ENCODE data around the gene POLDIP2. TPM values are rescaled to one million over a fixed set of nuclear protein-coding genes. Genes with fewer than 3 reads are reported as not detected.

Gene POLDIP2
- total and polyA plus RNA-seq, 9 of the 15 experiments (the other 6 are each of a cell fraction or from before 2014, with no cell fraction given), result 22.0 to 137 (median 104) TPM

DNA sequence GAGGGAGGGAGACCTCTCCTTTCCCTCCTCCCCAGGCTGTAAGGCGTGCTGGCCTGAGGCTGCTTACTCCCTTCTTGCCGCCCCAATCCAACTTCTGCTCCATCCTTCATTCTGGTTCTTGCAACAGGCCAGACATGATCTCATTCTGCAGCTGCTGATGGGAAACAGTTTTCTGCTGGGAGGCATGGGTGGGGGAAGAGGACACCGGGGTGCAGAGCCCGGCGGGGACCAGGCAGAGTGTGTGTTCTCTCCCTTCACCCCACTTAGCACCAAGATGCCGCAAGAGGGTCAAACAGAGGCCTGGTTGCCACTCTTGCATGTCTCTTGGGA, 15.6 kb upstream of the POLDIP2 start:
- ChIA-PET CTCF (ENCODE audit: low intra/inter-chr PET ratio) (no interaction called here), POLR2A (interaction anchor here (1.2 kb wide), 1 partner anchor 15 kb away, joined by 5 read pairs; the partner anchor contains the start of gene POLDIP2)
- H3K4me3 ChIP-seq, result no peak overlapping the region
- ATAC-seq (no peak), FAIRE-seq (no peak), DNase-seq (ENCODE audit: extremely low read depth in 1 of 4, low spot score in 3 of 4) (no peak)
- no peak overlapping the region for H2AFZ ChIP-seq (ENCODE audit: low read depth, low read length)
- H3K9ac ChIP-seq (ENCODE audit: insufficient read depth in 1 of 2, low read depth in 2 of 2, low read length in 2 of 2), result no peak overlapping the region
- no peak overlapping the region for H3K4me2 ChIP-seq (ENCODE audit: insufficient read depth, low read length)
- TF ChIP-seq ZNF318 (IDR thresholded peaks at IDR 0.05; ENCODE audit: borderline replicate concordance in 1 of 2, low read depth in 1 of 2), result no peak
- TF ChIP-seq NR2C1 (IDR thresholded peaks at IDR 0.05), result no peak
- no peak for TF ChIP-seq NR2C1 (tag; IDR thresholded peaks at IDR 0.05)
- TF ChIP-seq MCM5 (IDR thresholded peaks at IDR 0.05; ENCODE audit: low read depth), result no peak
- TF ChIP-seq TSC22D4 (tag; IDR thresholded peaks at IDR 0.05), result no peak
- no peak for TF ChIP-seq POLR2AphosphoS5 (IDR thresholded peaks at IDR 0.05; ENCODE audit: control insufficient read depth, insufficient read depth, low read depth, low read length)
- no peak for TF ChIP-seq ZNF561 (CRISPR knock-in tag; conservative IDR thresholded peaks at IDR 0.05)
- TF ChIP-seq ZNF764 (CRISPR knock-in tag; IDR thresholded peaks at IDR 0.05; ENCODE audit: low read depth), result no peak
- TF ChIP-seq, protein P1, sequence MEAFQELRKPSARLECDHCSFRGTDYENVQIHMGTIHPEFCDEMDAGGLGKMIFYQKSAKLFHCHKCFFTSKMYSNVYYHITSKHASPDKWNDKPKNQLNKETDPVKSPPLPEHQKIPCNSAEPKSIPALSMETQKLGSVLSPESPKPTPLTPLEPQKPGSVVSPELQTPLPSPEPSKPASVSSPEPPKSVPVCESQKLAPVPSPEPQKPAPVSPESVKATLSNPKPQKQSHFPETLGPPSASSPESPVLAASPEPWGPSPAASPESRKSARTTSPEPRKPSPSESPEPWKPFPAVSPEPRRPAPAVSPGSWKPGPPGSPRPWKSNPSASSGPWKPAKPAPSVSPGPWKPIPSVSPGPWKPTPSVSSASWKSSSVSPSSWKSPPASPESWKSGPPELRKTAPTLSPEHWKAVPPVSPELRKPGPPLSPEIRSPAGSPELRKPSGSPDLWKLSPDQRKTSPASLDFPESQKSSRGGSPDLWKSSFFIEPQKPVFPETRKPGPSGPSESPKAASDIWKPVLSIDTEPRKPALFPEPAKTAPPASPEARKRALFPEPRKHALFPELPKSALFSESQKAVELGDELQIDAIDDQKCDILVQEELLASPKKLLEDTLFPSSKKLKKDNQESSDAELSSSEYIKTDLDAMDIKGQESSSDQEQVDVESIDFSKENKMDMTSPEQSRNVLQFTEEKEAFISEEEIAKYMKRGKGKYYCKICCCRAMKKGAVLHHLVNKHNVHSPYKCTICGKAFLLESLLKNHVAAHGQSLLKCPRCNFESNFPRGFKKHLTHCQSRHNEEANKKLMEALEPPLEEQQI (IDR thresholded peaks at IDR 0.05), result no peak
- no peak for TF ChIP-seq SMARCE1 (IDR thresholded peaks at IDR 0.05)
- TF ChIP-seq ZNF282 (CRISPR knock-in tag; IDR thresholded peaks at IDR 0.05), result no peak
- peaks cover 14% of the 10 kb centered on the region for H4K20me1 ChIP-seq (replicated peaks; ENCODE audit: control insufficient read depth, insufficient read depth, low read length)
- H3K4me1 ChIP-seq (replicated peaks in 1 of 2; ENCODE audit: control insufficient read depth in 2 of 2, insufficient read depth in 2 of 2, low read length in 2 of 2), result peaks cover 16 to 35% of the 10 kb centered on the region in 2 experiments
- H3K27me3 ChIP-seq (ENCODE audit: control insufficient read depth in 2 of 2, insufficient read depth in 2 of 2, low read length in 2 of 2), result peaks cover 0 to 4% of the 10 kb centered on the region in 2 experiments; a peak in 1 of 5 replicates
- H3K9me3 ChIP-seq (replicated peaks; ENCODE audit: control insufficient read depth, insufficient read depth, low read depth, low read length), result no peaks in the 10 kb centered on the region
- H3K9me1 ChIP-seq (ENCODE audit: control insufficient read depth, insufficient read depth, low read length), result peaks cover 5% of the 10 kb centered on the region
- H3K79me2 ChIP-seq (ENCODE audit: control insufficient read depth, insufficient read depth, low read length), result no peaks in the 10 kb centered on the region
- no TSS peak for BruUV-seq (replicated peaks)
- H3K27ac ChIP-seq (ENCODE audit: extremely low read depth, low read depth, low read length), result no peak overlapping the region
- in situ Hi-C loops (cut with MboI), result no loop called here
- intact Hi-C loops (cut with micrococcal nuclease), result no loop called here
- no peaks in the 10 kb centered on the region for H3K36me3 ChIP-seq (ENCODE audit: control insufficient read depth, insufficient read depth, low read length)
- 32% methylated on average over 2 of the region's 6 CpGs for WGBS (ENCODE audit: insufficient coverage, low coverage, missing lambda C conversion rate)

All from K562 (cell line).